HEK293T (cell line): Measurements from ENCODE around the gene CDH24.

Experiments used
- CTCF ChIA-PET: fragments of 350-600 bp; formaldehyde crosslinking; extraction: SDS; loops from one replicate; lab custom pipeline; 2021; ENCODE audit warnings: antibody characterized with exemption, inconsistent platforms; lab: Yijun Ruan, JAX
- POLR2A ChIA-PET: fragments of 350-600 bp; formaldehyde crosslinking; extraction: SDS; loops from one replicate; lab custom pipeline; 2020; ENCODE audit warnings: antibody characterized with exemption, inconsistent platforms; lab: Yijun Ruan, JAX
- DNase-seq: peaks from one replicate; pipeline ENCODE4 v3.0.0; 2012; ENCODE audit warnings: mixed read lengths; ENCODE audit errors: extremely low spot score
- ARNT ChIP-seq: fragments of 450-650 bp; IDR thresholded peaks from 2 replicates; pipeline ENCODE4 v1.6.1; 2017; ENCODE audit warnings: mild to moderate bottlenecking
- BHLHE40 ChIP-seq: fragments of 450-650 bp; IDR thresholded peaks from 2 replicates; pipeline ENCODE4 v1.6.1; 2016; ENCODE audit warnings: mild to moderate bottlenecking, moderate library complexity, borderline replicate concordance
- CTBP1 ChIP-seq: fragments of 450-650 bp; IDR thresholded peaks from 2 replicates; pipeline ENCODE4 v1.6.1; 2016; ENCODE audit warnings: borderline replicate concordance
- ELF4 ChIP-seq: fragments of 450-650 bp; IDR thresholded peaks from 2 replicates; pipeline ENCODE4 v1.6.1; 2017; ENCODE audit warnings: antibody characterized with exemption
- FOXA1 ChIP-seq: fragments of 450-650 bp; IDR thresholded peaks from 2 replicates; pipeline ENCODE4 v1.6.1; 2016; ENCODE audit warnings: mild to moderate bottlenecking
- FOXK2 ChIP-seq: fragments of 450-650 bp; IDR thresholded peaks from 2 replicates; pipeline ENCODE4 v1.6.1; 2016; ENCODE audit warnings: mild to moderate bottlenecking
- FOXM1 ChIP-seq: fragments of 450-650 bp; IDR thresholded peaks from 2 replicates; pipeline ENCODE4 v1.6.1; 2017; ENCODE audit warnings: mild to moderate bottlenecking, borderline replicate concordance
- HDGF ChIP-seq: fragments of 450-650 bp; IDR thresholded peaks from 2 replicates; pipeline ENCODE4 v1.6.1; 2017; ENCODE audit warnings: antibody characterized with exemption, borderline replicate concordance
- L3MBTL2 ChIP-seq: fragments of 450-650 bp; conservative IDR thresholded peaks from 2 replicates; pipeline ENCODE4 v1.6.1; 2016; ENCODE audit warnings: mild to moderate bottlenecking
- LEF1 ChIP-seq: fragments of 450-650 bp; IDR thresholded peaks from 2 replicates; pipeline ENCODE4 v1.6.1; 2017; ENCODE audit warnings: mild to moderate bottlenecking, borderline replicate concordance
- NFRKB ChIP-seq: fragments of 450-650 bp; IDR thresholded peaks from 2 replicates; pipeline ENCODE4 v1.6.1; 2016; ENCODE audit warnings: mild to moderate bottlenecking, moderate library complexity
- SP1 ChIP-seq: fragments of 450-650 bp; IDR thresholded peaks from 2 replicates; pipeline ENCODE4 v1.6.1; 2017
- SUZ12 ChIP-seq: fragments of 450-650 bp; IDR thresholded peaks from 2 replicates; pipeline ENCODE4 v1.6.1; 2016; ENCODE audit warnings: mild to moderate bottlenecking
- TARDBP ChIP-seq: fragments of 450-650 bp; IDR thresholded peaks from 2 replicates; pipeline ENCODE4 v1.6.1; 2016
- ZNF384 ChIP-seq: fragments of 450-650 bp; IDR thresholded peaks from 2 replicates; pipeline ENCODE4 v1.6.1; 2016
- TF ChIP-seq, protein P1 (sequence below): fragments of 450-650 bp; IDR thresholded peaks from 2 replicates; pipeline ENCODE4 v1.6.1; 2016

The CDH24 gene

DNA sequence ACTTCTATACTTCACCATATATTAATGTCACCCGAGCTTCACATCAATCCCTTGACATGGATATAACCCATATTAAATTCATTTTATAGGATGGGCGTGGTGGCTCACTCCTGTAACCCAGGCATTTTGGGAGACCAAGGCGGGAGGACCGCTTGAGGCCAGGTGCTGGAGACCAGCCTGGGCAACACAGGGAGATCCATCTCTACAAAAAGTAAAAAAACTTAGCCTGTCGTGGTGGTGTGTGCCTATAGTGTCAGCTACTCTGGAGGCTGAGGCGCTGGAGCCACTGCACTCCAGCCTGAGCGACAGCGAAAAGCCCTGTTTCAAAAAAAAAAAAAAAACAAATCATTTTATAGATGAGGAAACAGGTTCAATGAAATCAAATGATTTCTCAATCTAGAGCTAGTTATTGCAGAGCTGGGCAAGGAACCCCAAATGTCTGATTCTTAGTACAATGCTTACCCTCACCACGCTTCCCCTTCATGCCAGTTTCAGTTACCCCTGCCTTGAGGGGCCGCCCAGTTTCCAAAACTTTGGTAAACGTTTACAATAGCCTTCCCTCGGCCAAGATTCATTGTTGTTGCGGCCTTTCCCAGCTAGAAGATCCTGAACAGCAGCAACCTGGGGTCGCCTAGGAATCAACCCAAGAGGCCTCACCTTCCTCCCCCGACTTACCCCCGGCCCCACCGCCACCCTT, 23.4 kb downstream of the CDH24 start:
- no peak for DNase-seq
- POLR2A ChIA-PET, result interaction anchor here (0.6 to 2.8 kb wide), 7 partner anchors 9 to 263 kb away, joined by 3 to 20 read pairs (median 4); no protein-coding TSS in a partner anchor
- CTCF ChIA-PET, result interaction anchor here (0.7 to 1.3 kb wide), 2 partner anchors 47 to 76 kb away, joined by 3 to 7 read pairs; no protein-coding TSS in a partner anchor
- TF ChIP-seq NFRKB, result no peak
- TF ChIP-seq FOXA1, result no peak
- no peak for TF ChIP-seq TARDBP
- TF ChIP-seq ARNT, result no peak
- no peak for TF ChIP-seq ELF4
- no peak for TF ChIP-seq BHLHE40
- TF ChIP-seq, protein P1, sequence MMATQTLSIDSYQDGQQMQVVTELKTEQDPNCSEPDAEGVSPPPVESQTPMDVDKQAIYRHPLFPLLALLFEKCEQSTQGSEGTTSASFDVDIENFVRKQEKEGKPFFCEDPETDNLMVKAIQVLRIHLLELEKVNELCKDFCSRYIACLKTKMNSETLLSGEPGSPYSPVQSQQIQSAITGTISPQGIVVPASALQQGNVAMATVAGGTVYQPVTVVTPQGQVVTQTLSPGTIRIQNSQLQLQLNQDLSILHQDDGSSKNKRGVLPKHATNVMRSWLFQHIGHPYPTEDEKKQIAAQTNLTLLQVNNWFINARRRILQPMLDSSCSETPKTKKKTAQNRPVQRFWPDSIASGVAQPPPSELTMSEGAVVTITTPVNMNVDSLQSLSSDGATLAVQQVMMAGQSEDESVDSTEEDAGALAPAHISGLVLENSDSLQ, result no peak

DNA sequence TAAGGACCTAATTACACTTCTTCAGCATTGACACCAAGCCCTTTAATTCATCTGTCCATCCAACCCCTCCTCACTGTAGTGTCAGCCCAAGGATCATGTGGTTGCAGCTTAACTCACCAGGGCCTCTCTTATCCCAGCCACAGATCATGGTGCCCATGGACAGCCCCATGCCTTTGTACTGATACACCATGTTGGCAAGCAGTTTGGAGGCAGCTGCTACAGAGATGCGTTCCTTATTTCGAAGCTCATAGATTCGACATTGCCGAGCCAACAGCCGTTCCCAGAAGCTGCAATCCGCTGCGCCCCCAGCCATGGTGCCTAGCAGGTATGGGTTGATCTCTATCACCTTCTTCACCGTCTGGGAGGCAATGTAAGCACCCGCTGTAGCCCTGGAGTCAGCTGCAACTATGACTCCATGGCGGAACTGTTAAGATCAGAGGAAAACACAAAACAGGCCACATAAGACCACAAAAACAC, 24.0 kb downstream of the CDH24 start:
- ChIA-PET POLR2A (interaction anchor here (1.2 to 2.8 kb wide), 3 partner anchors 9 to 38 kb away, joined by 3 to 20 read pairs (median 3); no protein-coding TSS in a partner anchor), CTCF (interaction anchor here (0.7 kb wide), 1 partner anchor 76 kb away, joined by 7 read pairs; no protein-coding TSS in a partner anchor)
- TF ChIP-seq LEF1, result no peak
- no peak for TF ChIP-seq FOXA1
- TF ChIP-seq ZNF384, result no peak
- TF ChIP-seq ARNT, result no peak
- TF ChIP-seq SP1, result no peak
- TF ChIP-seq, protein P1, result no peak
- TF ChIP-seq CTBP1, result no peak
- no peak for TF ChIP-seq SUZ12
- TF ChIP-seq FOXK2, result no peak
- no peak for TF ChIP-seq BHLHE40
- TF ChIP-seq FOXM1, result no peak
- TF ChIP-seq ELF4, result no peak
- TF ChIP-seq TARDBP, result no peak
- no peak for TF ChIP-seq HDGF
- no peak for DNase-seq

DNA sequence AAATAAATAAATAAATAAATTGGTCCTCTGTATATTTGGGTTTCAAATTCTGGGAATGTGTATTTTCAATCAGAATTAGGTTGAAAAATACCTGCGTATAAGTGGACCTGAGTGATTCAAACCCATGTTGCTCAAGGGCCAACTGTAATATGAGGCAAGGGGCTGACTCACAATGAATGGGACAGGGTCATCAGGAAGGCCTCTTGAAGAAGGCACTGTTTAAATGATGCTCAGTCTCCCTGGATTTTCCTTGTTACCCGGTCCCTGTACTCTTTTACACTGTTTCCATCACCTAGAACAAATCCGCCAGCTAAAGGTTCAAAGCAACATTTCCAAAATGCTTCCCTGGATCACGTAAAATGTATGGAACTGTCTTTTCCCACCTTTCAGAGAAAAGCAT, 26.4 kb downstream of the CDH24 start:
- ChIA-PET CTCF (interaction anchor here (0.8 to 0.9 kb wide), 2 partner anchors 38 to 45 kb away, joined by 3 read pairs; no protein-coding TSS in a partner anchor), POLR2A (interaction anchor here (1.7 kb wide), 1 partner anchor 24 kb away, joined by 7 read pairs; no protein-coding TSS in a partner anchor)
- no peak for DNase-seq
- no peak for TF ChIP-seq NFRKB
- no peak for TF ChIP-seq FOXK2
- no peak for TF ChIP-seq BHLHE40

DNA sequence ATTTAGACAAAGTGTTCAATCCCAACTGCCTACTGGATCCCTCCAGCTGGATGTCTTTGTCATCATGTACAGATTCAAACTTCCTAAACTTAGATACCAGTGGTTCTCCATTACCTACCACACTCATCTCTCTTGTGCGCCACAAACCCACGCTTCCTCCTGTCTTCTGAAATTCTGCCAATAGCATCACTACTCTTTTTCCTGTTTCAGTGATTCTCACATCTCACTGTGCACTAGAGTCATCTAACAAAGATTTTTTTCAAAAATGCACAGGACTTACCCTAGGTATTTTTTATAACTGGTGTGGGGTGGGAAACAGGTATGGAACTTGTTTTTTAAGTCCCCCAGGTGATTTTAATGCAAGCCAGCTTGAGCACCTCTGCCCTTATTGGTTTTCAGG, 28.5 kb downstream of the CDH24 start:
- ChIA-PET CTCF (interaction anchor here (0.8 to 1.3 kb wide), 2 partner anchors 42 to 352 kb away, joined by 3 to 4 read pairs; no protein-coding TSS in a partner anchor), POLR2A (no interaction called here)
- TF ChIP-seq, protein P1, result no peak
- TF ChIP-seq HDGF, result no peak
- no peak for TF ChIP-seq L3MBTL2
- DNase-seq, result no peak

DNA sequence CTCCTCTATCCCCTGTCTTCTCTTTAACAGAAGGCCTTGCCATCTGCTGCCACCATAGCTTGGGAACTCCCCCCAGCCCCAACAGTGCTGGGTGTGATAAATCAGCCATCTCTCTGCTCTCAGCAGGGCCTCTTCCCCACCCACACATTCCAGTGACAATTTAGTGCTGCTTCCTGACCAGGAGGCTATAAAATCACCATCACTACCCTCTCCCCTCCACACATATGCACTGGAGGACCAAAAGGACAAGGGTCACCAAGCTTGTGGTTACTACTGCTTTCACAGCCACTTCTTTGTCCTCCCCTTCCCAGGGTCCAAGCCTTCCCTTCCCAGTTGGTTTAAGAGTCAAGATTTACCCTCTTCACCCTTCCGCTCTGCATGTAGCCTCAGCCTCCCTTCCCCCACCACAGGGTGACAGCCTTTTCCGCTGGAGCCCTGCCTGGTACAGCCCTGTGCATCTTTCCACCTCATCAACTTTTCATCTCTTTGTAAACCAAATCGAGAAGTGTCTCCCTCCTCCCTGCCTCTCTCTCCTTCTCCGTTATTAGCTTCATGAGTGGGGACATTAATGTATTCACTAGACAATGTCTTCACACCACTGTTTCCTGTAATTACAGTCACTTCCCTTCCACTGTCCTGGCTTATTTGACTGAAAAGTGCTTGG, 32.0 kb downstream of the CDH24 start:
- ChIA-PET CTCF (interaction anchor here (1.8 kb wide), 1 partner anchor 30 kb away, joined by 10 read pairs; no protein-coding TSS in a partner anchor), POLR2A (interaction anchor here (0.6 to 7.0 kb wide), 7 partner anchors 8 to 30 kb away, joined by 3 to 36 read pairs (median 5); no protein-coding TSS in a partner anchor)
- no peak for DNase-seq
- no peak for TF ChIP-seq SUZ12
- TF ChIP-seq, protein P1, result peak; percentile 41
- TF ChIP-seq FOXM1, result no peak

DNA sequence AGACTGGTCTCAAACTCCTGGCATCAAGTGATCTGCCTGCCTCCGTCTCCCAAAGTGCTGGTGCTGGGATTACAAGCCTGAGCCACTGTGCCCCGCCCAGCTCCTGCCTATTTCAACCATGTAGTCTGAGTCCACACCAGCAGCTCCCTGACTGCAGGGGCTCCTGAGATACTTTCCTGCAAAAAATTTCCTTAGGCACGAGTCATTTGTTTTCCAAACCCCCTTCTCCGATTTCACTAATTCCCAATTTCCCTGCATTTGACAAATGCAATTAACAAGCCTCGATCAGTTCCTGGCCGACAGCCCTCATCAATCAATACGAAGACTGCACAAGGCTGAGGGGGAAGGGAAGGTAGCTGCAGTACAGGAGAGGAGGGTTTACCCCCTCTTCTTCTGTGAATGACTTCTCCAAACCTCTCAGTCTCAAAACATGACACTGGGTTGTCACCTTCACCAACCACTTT, 32.7 kb downstream of the CDH24 start:
- no peak for DNase-seq
- CTCF ChIA-PET, result interaction anchor here (1.8 kb wide), 1 partner anchor 29 kb away, joined by 10 read pairs; no protein-coding TSS in a partner anchor
- POLR2A ChIA-PET, result interaction anchor here (1.1 to 7.0 kb wide), 5 partner anchors 9 to 29 kb away, joined by 3 to 36 read pairs (median 5); no protein-coding TSS in a partner anchor
- TF ChIP-seq ZNF384, result no peak
- TF ChIP-seq HDGF, result no peak
- TF ChIP-seq NFRKB, result no peak
